ENCODE measurements around the gene USH1G. TPM values are rescaled to one million over a fixed set of nuclear protein-coding genes. Genes with fewer than 3 reads are reported as not detected.

USH1G gene
- total RNA-seq, 1 experiment from 2014 or later: 0.59 TPM

DNA sequence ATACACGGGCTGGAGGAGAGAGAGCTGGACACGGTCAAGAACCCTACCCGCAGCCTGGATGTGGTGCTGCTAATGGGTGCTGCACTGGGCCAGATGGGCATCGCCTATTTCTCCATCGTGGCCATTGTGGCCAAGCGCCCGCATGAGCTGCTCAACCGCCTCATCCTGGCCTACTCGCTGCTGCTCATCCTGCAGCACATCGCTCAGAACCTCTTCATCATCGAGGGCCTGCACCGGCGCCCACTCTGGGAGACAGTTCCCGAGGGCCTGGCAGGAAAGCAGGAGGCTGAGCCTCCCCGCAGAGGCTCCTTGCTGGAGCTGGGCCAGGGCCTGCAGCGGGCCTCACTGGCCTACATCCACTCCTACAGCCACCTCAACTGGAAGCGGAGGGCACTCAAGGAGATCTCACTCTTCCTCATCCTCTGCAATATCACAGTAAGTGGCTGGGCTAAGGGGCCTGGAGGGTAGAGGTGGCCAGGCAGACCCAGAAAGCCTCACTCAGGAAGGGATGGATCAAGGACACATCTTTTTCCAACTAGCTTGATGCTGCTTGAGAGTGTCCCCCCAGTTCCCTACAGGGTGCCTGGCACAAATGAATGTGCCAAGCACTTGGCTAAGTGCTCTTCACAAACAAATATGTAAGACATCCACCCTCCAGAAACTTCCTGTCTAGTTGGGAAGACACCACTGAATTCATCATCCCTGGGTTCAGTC, 24.1 kb upstream of the USH1G start:
- Histone ChIP-seq H3K4me3 (ENCODE audit: insufficient read depth, low read depth, low read length) (no peak overlapping the region), H3K36me3 (replicated peaks; ENCODE audit: control insufficient read depth, insufficient read depth, low read length) (no peaks in the 10 kb centered on the region), H3K27me3 (ENCODE audit: control insufficient read depth, insufficient read depth, low read length) (no peaks in the 10 kb centered on the region)
- no peak for DNase-seq

DNA sequence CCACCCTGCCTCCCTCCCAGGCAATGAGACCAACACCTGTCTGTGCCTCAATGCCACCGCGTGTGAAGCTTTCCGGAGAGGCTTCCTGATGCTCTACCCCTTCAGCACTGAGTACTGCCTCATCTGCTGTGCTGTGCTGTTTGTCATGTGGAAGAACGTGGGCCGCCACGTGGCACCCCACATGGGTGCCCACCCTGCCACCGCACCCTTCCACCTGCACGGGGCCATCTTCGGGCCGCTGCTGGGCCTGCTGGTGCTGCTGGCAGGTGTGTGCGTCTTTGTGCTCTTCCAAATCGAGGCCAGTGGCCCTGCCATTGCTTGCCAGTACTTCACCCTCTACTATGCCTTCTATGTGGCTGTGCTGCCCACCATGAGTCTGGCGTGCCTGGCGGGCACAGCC, 23.6 kb upstream of the USH1G start:
- no peaks in the 10 kb centered on the region for H3K36me3 ChIP-seq (replicated peaks; ENCODE audit: control insufficient read depth, insufficient read depth, low read length)
- no peak for DNase-seq
- H3K27me3 ChIP-seq (ENCODE audit: control insufficient read depth, insufficient read depth, low read length): no peaks in the 10 kb centered on the region
- no peak overlapping the region for H3K4me3 ChIP-seq (ENCODE audit: insufficient read depth, low read depth, low read length)

DNA sequence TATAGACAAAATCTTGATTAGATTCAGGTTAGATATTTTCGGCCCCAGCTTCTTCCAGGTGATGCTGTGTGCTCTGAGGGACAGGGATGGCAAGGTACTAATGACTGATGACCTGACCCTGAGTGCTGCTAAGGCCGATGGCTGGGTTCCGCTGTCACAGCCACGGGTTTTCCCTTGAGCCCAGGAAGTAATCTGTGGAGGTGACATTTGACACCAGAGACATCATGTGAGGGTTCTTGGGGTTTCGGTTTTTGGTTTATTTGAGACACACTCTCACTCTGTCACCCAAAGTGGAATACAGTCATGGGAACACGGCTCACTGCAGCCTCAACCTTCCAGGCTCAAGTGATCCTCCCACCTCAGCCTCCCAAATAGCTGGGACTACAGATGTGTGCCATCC, 22.5 kb upstream of the USH1G start:
- no peak for DNase-seq
- no peaks in the 10 kb centered on the region for H3K36me3 ChIP-seq (replicated peaks; ENCODE audit: control insufficient read depth, insufficient read depth, low read length)
- no peak overlapping the region for H3K4me3 ChIP-seq (ENCODE audit: insufficient read depth, low read depth, low read length)
- no peaks in the 10 kb centered on the region; the same call in 1 of the 2 replicates for H3K27me3 ChIP-seq (ENCODE audit: control insufficient read depth, insufficient read depth, low read length)

DNA sequence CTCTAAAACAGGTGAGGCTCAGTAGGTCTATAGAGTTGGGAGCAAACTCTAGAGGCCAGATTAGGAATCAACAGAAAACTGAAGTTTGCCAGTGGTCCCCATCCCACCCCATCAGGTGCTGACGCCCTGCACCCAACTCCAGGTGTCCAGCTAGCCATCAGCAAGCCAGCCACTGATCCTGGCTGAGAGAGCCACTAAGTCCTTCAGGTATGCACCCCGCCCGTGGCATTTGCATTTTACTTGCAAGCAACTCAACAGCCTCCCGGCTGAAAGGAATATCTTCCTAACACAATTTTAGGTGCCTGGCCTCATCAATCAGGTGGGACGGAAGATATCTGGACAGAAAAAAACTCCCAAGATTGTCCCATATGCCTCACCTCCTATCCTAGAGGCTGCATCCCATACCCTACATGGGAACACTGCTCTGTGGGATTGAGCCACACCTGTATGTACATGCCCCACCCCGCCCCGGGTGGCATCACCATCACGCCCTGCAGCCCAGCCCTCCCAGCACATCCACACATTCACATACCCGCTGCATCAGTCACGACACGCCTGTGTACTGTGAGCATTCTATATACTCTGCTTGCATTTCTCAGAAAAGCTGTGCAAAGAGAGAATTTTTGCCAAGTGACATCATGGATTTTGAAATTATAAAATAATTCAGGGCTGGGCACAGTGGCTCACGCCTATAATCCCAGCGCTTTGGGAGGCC, 20.9 kb upstream of the USH1G start:
- Histone ChIP-seq H3K4me3 (ENCODE audit: insufficient read depth, low read depth, low read length) (no peak overlapping the region), H3K27me3 (ENCODE audit: control insufficient read depth, insufficient read depth, low read length) (peaks cover 7% of the 10 kb centered on the region), H3K36me3 (replicated peaks; ENCODE audit: control insufficient read depth, insufficient read depth, low read length) (no peaks in the 10 kb centered on the region)
- peak; percentile 75 for DNase-seq

DNA sequence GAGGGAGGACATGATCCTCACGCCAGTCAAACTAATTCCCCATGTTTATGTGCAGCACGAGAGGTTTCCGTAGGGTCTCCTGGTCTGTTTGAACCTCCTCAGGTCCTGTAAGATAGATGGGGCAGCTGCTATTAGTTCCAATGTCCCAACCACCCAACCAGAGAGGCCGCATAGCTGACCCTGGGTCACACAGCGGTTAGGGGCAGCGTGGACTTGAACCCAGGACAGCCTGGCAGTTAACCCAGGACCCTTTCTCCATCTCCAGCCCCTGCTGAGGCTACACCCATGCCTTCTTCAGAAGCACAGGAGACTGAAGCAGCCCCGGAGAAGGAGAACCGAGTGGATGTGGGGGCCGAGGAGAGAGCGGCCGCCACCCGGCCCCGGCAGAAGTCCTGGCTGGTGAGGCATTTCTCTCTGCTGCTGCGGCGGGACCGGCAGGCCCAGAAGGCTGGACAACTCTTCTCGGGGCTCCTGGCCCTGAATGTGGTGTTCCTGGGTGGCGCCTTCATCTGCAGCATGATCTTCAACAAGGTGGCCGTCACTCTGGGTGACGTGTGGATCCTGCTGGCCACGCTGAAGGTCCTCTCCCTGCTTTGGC, 18.2 kb upstream of the USH1G start:
- H3K36me3 ChIP-seq (replicated peaks; ENCODE audit: control insufficient read depth, insufficient read depth, low read length): no peaks in the 10 kb centered on the region
- no peak for DNase-seq
- peaks cover 29% of the 10 kb centered on the region for H3K27me3 ChIP-seq (ENCODE audit: control insufficient read depth, insufficient read depth, low read length)
- H3K4me3 ChIP-seq (ENCODE audit: insufficient read depth, low read depth, low read length): no peak overlapping the region

DNA sequence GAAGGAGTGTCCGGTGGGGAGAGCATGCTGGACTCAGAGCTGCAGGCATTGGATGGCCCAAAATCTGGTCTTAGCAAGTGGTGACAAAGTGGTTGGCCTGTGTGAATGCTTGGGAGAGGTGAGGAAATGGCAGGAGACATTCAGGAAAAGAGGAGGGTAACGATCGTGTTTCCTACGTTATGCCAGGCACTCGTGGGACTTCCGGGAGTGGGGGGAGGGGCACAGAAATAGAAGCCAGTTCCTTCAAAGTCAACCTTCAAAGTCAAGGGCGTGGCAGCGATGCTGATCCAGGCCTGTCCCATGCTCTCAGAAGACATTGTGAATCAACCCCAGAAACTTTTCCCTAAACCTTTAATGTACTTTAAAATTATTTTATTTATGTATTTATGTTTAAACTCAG, 16.5 kb upstream of the USH1G start:
- Histone ChIP-seq H3K36me3 (replicated peaks; ENCODE audit: control insufficient read depth, insufficient read depth, low read length) (no peaks in the 10 kb centered on the region), H3K4me3 (ENCODE audit: insufficient read depth, low read depth, low read length) (no peak overlapping the region), H3K27me3 (ENCODE audit: control insufficient read depth, insufficient read depth, low read length) (peaks cover 44% of the 10 kb centered on the region)
- DNase-seq: no peak

DNA sequence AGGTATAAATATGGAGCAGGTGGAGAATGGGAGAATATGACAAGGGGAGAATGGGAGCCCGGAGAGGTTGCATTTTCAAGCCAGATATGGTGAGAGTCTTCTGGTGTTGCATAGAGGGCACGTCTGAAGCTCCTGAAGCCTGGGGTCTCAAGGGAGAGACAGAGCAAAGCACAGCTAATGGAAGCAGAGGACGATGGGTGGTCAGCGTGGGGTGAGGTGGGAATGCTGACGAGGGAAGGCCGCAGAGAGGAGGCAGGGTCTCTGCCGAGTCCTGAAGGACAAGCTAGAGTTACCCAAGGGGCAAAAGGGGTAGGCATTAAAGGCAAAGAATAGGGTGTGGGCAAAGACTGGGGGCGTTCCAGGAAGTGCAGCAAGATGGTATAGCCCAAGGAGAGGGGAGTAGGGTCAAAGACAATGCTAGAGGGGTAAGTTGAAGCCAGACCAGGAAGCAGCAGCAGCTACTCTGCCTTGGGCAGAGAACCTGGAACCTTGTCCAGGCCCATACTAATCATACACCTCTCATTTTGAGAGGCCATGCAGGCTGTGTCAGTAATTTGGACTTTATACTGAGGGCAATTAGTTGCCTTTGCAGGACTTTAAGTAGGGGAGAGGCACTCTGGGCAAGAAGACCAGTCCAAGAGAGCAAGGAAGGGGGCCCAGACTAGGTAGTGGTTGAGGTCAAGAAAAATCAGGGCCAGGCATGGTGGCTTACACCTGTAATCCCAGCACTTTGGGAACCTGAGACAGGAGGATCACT, 15.3 kb upstream of the USH1G start:
- no peak overlapping the region for H3K4me3 ChIP-seq (ENCODE audit: insufficient read depth, low read depth, low read length)
- H3K27me3 ChIP-seq (ENCODE audit: control insufficient read depth, insufficient read depth, low read length): peaks cover 53% of the 10 kb centered on the region

DNA sequence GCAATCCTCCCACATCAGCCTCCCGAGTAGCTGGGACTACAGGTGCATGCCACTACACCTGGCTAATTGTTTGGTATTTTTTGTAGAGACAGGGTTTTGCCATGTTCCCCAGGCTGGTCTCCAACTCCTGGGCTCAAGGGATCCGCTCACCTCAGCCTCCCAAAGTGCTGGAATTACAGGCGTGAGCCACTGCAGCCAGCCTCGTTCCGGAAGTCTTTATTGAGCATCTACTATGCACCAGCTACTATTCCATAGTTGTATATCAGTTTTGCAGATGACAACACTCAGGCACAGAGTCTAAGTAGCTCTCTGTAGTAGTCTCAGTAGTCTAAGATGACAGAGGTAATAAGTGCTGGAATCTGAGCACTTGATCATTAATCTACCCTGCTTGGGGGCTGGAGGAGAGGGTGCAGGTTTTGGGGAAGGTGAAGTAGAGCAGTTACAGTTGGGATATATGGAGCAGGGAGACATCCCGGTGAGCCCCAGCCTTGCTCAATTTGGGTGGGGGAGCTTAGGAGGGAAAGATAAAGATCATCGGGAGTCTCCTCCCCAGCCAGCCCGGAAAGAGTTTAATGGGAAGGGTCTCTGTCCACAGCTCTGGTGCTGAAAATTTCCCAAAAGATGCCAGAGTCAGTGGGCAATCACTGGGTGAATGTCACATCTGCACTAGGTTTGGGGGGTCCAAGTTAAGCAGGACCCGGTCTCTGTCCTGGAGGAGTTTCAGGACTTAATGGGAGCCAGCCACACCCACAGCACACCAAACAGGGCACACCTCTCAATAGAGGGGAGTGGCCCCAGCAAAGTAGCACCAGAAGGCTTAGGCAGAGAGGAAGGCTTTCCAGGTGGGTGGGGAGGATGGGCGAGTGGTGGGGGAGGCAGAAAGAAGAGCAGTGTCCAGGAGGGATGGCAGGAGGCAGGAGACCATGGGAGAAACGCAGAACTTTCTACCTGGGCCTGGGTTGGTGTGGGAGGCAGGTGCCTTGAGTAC, 14.3 kb upstream of the USH1G start:
- peak; percentile 80 for DNase-seq
- H3K36me3 ChIP-seq (replicated peaks; ENCODE audit: control insufficient read depth, insufficient read depth, low read length): no peaks in the 10 kb centered on the region
- no peak overlapping the region for H3K4me3 ChIP-seq (ENCODE audit: insufficient read depth, low read depth, low read length)
- peaks cover 59% of the 10 kb centered on the region for H3K27me3 ChIP-seq (ENCODE audit: control insufficient read depth, insufficient read depth, low read length)

More for the DNA sequence above, 15.3 kb upstream of the USH1G start:
- DNase-seq: no peak
- H3K36me3 ChIP-seq (replicated peaks; ENCODE audit: control insufficient read depth, insufficient read depth, low read length): no peaks in the 10 kb centered on the region

DNA sequence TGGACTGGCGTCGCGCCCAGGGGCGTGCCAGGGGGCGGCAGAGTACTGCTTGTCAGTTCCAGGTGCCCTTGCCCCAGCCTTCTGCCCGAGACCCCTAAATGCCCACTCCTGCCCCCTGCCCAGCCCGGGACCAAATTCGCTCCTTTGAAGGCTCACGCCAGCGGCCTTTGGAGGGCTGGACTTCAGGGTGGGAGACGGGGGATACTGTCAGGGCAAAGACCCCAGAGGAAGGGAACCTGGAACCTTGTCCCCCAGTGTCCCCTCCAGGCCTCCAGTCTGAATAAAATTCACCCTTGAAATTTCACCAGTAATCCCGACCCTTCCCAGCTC, 13.4 kb upstream of the USH1G start:
- no peak for DNase-seq
- peaks cover 59% of the 10 kb centered on the region for H3K27me3 ChIP-seq (ENCODE audit: control insufficient read depth, insufficient read depth, low read length)
- no peak overlapping the region for H3K4me3 ChIP-seq (ENCODE audit: insufficient read depth, low read depth, low read length)
- H3K36me3 ChIP-seq (replicated peaks; ENCODE audit: control insufficient read depth, insufficient read depth, low read length): no peaks in the 10 kb centered on the region

DNA sequence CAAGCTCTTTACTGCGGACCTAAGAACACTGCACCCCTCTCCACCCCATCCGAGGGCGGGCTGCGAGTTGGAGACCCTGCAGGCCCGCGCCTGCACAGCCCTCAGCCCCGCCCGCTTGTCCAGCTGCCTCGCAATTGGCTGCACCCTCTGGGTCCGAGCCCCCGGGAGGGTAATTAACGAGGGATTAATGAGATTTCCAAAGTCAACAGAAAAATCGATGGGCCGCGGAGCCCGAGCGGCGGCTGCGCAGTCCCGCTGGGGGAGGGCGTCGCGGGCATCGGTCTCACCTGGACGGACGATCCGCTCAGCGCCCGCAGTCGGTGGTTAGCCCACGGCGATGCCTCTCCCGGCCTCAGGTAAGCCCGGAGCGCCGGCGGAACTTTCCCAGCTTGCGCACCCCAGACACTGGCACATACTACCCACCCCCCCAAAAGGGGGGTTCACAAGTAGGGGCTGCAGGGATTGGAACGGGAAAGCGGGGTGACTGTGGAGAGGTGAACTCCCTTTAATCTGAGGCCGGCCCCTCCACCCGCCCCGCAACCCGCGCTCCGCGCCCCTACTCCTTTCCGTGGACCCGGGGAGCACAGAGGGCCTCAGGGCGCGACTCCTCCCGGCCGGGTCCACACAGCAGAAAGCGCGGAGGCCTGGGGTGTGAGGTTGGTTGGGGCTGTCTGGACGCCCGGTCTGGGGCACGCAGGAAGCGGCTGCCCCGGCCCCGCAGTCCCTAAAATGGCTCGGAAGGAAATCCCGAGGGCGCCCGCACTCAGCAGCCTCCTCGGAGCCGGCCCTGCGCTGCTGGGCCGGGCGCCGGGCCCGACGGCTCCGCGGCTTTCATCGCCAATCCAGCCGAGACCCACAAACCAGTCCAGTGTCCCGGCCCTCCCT, 12.8 kb upstream of the USH1G start, which contains the start of gene OTOP3:
Gene OTOP3 (plus strand): TSS at position 314 of the 885 bp plus-strand sequence. CDS start 24 bp downstream, at position 338.
- peak within 1 kb of the TSS; percentile 19; the same call in 1 of the 2 replicates for H3K4me3 ChIP-seq (ENCODE audit: insufficient read depth, low read depth, low read length)
- peak; percentile 90 for DNase-seq
- peaks cover 60% of the 10 kb centered on the region for H3K27me3 ChIP-seq (ENCODE audit: control insufficient read depth, insufficient read depth, low read length)
- H3K36me3 ChIP-seq (replicated peaks; ENCODE audit: control insufficient read depth, insufficient read depth, low read length): no peaks in the 10 kb centered on the region

DNA sequence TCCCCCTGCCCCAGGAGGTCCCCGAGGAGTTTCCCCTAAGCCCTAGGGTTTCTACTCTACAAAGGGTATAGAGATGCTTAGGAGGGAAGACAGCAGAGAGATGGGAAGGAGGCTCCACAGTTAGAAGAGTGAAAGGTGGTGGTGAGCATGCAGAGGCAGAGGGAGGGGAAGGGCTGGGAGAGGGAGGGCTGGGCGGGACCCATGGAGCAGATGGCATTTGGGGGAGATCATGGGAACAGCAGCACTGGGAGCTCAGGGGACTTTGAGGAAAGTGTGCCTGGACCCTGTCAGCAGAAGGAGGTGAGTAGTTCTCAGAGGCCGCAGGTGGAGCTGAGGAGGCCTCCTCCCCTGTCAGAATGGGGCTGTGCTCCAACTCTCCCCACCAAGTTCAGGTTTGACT, 12.0 kb upstream of the USH1G start:
- Histone ChIP-seq H3K36me3 (replicated peaks; ENCODE audit: control insufficient read depth, insufficient read depth, low read length) (no peaks in the 10 kb centered on the region), H3K27me3 (ENCODE audit: control insufficient read depth, insufficient read depth, low read length) (peaks cover 60% of the 10 kb centered on the region), H3K4me3 (ENCODE audit: insufficient read depth, low read depth, low read length) (no peak overlapping the region)
- DNase-seq: peak; percentile 60

DNA sequence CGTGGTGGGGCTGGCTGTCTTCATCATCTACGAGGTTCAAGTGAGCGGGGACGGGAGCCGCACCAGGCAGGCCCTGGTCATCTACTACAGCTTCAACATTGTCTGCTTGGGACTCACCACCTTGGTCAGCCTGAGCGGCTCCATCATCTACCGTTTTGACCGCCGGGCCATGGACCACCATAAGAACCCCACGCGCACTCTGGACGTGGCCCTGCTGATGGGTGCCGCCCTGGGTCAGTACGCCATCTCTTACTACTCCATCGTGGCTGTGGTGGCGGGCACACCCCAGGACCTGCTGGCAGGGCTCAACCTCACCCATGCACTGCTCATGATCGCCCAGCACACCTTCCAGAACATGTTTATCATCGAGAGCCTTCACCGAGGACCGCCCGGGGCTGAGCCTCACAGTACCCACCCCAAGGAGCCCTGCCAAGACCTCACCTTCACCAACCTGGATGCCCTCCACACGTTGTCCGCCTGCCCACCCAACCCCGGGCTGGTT, 7.5 kb upstream of the USH1G start:
- no peak for DNase-seq
- Histone ChIP-seq H3K4me3 (ENCODE audit: insufficient read depth, low read depth, low read length) (no peak overlapping the region), H3K36me3 (replicated peaks; ENCODE audit: control insufficient read depth, insufficient read depth, low read length) (no peaks in the 10 kb centered on the region), H3K27me3 (ENCODE audit: control insufficient read depth, insufficient read depth, low read length) (peaks cover 41% of the 10 kb centered on the region)

DNA sequence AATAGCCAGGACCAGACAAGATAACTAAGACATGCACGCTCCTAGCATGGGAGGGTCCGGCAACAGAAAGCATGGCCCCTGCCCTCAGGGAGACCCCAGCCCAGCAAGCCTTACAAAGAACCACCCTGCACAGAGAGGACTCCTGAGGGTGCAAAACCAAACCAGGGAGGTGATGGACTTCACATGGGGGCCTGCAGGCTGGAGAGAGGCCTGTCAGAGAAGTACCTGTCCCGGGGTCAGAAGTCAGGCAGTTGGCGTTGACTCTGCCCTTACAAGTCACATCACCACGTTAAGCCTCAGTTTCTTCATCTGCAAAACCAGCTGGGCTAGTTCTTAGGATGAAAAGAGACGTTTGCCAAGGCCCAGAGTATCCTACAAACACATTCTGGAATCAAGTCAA, 5.7 kb upstream of the USH1G start:
- peaks cover 46% of the 10 kb centered on the region for H3K27me3 ChIP-seq (ENCODE audit: control insufficient read depth, insufficient read depth, low read length)

More for the DNA sequence above, 5.7 kb upstream of the USH1G start:
- DNase-seq: no peak
- Histone ChIP-seq H3K36me3 (replicated peaks; ENCODE audit: control insufficient read depth, insufficient read depth, low read length) (no peaks in the 10 kb centered on the region), H3K4me3 (ENCODE audit: insufficient read depth, low read depth, low read length) (no peak overlapping the region)

Data from H7 (cell line).